ENCODE results near the gene WDR7.

The WDR7 gene

GRCh38 chr18:56997200-56997599, 346.0 kb downstream of the WDR7 start:
- DNase-seq: no peak

- no peak for DNase-seq
Measured at GRCh38 chr18:56999823-57000222, 348.7 kb downstream of the WDR7 start.

- DNase-seq: no peak
Measured at GRCh38 chr18:57002627-57003026, 351.5 kb downstream of the WDR7 start.

DNA sequence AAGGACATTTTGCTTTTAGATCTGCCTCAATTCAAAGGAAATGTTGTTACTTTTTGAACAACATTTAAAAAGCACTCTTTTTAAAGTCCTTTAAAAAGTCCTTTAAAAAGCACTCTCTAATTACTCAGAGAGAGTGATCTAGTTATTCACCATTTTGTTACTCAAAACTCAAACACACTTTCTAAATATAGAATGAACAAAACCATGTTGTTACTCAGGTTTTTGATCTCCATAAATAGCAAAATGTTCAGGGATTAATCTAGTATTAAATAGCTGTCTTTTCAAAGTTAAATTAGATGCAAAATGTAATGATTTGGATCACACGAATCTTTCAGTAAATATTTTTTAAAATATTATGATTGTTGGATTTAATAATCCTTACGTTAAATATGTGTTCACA, 352.2 kb downstream of the WDR7 start:
- DNase-seq: no peak

- peak in 1 of 5 experiments; percentile 62 for DNase-seq
Measured at GRCh38 chr18:57004366-57005121, 353.4 kb downstream of the WDR7 start.

- DNase-seq: no peak
Measured at GRCh38 chr18:57008001-57008686, 357.0 kb downstream of the WDR7 start.

DNA sequence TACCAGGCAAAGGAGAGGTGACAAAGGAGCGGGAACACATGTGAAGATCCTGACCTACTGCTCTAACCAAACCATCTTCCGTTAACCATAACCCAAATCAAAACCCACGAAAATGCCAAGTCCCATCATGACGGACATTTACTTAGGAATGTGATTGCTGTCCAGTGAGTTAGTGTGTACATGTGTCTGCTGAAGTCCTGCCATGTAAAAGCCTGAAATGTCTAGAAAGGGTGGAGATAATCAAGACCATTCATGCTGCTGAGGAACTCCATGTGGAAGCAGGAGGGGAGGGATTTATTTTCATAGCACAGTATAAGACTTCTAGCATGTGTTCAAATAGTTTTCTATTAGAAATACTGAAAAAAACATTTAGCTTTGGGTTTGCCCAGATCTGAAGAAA, 358.7 kb downstream of the WDR7 start:
- no peak for DNase-seq

GRCh38 chr18:57014772-57015413, 363.7 kb downstream of the WDR7 start:
- no peak for DNase-seq

GRCh38 chr18:57015451-57015850, 364.3 kb downstream of the WDR7 start:
- DNase-seq: no peak

DNA sequence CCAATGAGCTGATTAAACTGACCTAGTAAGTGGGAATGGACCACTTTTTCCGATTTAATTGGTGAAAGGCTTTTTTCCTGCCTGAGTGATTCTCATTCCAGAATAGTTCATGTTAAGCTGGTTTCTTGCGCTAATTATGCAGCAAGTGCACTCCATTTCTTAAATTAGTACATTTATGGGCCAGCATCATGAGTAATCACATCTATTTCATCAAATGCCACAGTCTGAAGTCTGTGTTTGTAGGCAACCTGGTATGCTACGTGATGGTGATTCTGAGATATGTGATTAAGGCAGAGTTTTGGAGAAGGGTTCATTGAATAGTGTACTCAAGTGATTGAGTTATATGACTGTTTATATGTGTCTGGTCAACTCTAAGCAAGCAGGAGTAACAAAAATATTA, 367.7 kb downstream of the WDR7 start:
- no peak for DNase-seq

DNA sequence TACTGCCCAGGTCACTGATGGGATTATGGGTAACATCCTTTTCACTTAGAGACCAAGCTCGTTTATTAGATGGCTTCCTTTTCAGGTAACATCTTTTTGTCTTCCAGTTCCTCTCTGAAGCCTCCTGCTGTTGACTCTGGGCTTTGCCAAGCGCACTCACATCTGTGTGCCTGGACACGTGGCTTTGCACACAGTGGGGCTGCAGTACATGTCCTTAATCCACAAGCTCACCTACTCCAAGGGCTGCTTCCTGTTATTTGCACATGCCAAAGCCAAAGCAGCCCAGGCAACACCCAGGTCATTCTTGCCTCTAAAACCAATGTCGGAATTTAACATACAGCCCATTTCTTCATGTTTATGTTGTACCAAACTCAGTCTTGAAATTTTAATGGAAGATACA, 371.6 kb downstream of the WDR7 start:
- no peak for DNase-seq

- no peak for DNase-seq
Measured at GRCh38 chr18:57023275-57023882, 372.2 kb downstream of the WDR7 start.

DNA sequence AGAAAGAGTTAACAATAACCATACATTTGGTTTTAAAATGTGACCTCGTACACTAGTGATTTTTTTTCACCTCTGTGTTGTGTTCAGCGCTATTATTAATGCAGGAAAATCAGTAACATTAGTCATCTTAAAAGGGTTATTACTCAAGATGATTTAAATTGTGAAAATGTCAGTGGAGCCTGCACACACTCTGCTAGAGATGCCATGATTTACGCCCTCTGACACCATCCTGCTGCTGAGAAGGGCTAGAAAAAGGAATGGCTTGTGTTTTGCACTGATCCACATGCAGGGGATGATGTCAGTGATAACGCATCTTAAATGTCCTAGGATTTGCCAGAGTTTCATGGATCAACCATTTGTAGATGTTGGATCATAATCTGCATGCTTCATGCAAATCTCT, 374.4 kb downstream of the WDR7 start:
- no peak for DNase-seq

- DNase-seq: no peak
Measured at GRCh38 chr18:57026316-57026715, 375.2 kb downstream of the WDR7 start.

DNA sequence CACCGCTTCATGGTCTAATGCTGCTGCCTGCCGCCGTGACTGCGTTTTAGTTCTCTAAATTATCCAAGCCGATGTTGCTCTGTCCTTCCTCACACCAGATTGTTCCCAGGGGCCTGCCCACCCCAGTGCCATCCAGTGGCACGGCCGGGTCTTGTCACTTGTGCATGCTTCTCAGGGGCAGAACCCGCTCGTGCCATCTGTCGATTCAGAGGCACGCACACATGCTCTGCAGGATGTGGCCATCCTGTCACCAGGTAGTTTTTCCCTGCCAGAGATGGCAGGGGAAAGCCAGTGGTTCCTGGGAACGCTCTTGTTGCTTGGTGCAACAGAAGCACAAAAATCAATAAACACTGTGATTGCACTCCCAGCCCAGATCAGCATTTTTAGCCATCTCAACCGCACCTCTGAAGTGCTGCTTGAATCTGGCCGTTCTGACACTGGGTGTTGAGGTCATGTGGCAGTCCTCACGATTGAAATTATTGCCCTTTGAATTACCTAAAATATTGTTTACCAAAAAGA, 376.1 kb downstream of the WDR7 start:
- DNase-seq: no peak

DNA sequence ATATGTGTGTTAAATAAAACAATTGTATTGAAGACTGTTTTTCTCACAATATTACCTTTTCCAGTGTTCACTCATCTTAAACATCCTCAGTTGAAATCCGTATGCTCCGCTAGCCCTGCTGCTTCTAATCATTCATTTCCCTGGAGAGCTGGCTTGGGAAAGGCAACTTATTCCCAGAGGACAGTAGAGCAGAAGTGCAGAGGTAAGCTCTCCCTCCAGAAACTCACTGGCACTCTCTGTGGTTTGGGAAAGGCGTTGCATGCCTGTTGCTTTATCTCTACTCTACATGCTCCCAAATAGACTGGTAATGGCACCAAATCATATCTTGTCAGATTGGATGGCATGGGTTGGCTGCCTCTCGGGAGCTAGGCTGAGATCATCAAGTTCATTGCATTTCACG, 378.6 kb downstream of the WDR7 start:
- DNase-seq: no peak

DNA sequence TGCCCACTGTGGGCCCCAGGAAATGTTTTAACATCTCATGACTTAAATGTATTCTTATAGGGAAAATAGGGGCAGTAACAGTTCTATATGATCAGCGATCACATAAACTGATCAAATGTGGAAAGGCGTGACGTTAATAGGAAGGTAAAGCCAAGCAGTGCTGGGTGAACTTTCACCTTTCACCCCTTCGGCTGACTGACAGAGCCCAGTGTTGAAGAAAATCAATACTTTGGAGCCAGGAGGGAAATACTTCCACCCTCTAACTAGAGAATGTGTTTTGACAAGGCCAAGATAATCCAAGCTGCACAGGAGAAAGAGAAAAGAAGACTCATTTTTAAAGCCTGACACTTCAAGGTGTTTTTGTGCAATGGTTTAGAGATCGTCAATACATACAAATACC, 379.3 kb downstream of the WDR7 start:
- no peak for DNase-seq

DNA sequence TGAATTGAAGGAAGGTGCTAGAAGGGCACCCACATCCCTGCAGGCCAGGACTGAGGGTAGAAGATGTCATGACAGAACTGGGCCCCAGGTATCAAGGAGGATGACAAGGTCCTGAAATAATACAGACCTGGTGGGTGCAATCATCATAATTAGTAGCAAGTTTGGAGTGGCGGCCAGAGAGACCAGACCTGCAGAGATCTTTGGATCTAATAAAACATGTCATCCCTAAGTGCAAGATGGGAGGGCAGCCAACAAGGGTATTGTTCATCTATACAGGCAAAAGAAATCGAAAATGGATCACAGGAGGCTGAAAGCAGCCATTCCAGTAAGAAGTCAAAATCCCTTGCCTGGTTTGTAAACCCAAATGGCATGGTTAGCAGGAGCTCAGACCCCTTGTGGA, 384.4 kb downstream of the WDR7 start:
- no peak for DNase-seq

DNA sequence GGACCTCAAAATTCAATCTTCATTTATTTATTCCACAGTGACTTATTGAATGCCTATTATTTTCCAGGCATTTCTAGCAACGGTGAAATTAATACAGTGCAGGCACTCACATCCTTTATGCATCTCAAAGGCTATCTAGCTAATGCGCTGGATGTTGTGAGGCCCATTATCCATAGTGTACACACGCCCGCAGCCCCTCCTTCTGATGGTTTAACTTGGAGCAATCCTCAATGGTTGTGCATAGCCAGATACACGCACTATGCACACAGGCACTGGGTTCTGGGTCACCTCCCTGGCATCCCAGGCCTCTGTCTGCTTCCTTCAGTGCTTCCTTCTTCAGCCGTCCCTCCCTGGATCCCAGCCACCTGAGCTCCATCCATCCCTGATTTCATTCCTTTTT, 387.2 kb downstream of the WDR7 start:
- DNase-seq: no peak

DNA sequence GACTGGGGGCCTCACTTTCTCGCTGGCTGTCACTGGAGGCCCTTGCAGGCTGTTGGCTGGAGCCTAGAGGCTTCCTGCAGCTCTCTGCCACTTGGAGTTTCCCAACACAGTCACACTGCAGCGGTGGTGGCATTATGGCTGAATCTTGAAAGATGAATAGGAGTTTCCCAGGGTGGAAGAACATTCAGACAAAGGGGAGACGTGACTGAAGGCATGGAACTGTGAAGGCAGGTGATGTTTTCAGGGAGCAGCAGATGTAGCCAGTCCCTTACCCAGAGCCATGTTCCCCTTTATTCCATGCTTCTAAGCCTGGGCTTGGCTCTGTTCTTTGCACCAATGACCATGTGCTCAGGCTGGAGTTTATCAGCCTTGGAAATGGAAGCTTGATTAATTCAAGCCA, 389.0 kb downstream of the WDR7 start:
- DNase-seq: no peak

DNA sequence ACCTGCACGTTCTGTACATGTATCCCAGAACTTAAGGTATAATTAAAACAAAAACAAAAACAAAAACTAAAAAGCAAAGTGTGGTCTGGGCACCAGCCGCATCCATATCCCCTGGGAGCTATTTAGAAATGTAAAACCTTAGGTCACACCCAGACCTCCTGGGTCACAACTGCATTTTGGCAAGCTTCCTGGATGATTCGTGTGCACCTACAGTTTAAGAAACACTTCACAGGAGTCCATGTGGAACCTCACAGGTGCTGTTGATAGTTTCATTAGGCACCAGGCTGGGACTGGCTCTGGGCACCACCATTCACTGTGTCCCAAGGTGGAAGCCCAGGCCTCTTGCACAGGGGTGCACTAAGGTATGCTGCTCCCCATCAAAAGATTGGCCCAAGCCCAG, 392.1 kb downstream of the WDR7 start:
- no peak for DNase-seq

DNA sequence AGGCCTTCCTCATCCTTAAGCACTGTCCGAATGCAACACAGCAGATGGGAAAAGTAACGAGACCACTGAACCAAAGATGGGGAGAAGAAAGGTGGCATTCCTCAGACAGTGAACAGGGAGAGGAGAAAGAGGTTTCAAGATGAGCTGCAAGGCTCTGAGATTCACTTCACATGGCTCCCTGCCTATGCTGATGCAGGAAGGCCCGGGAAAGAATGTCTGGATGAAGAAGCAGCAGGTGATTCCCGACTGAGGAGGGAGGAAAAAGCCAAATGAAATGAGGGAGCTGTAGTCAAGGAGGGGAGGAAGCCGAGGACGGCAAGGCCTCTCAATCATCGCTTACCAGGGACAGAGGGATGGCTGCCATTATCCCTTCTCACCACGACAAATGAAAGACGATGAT, 397.2 kb downstream of the WDR7 start:
- DNase-seq: no peak

DNA sequence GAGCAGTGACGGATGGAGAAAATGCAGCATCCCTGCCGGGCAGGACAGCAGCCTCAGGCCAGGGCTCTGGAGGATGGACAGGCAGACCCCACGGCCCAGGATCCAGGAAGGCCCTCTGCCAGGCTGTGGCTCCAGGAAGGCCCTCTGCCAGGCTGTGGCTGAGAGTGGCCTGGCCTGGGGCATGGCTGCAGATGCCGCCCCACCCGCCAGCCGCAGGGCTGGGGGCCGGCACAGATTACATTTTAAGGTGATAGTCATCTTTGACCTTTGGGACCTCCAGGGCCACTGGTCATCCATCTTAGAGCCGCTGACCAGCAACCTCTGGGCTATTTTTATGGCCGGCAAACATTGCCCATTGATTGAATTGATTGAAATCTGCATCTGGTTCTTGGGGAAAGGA, 397.7 kb downstream of the WDR7 start:
- no peak for DNase-seq

Data from T-helper 2 cell (primary cell).